Neutrophil (primary cell): Measurements from ENCODE around the gene NMB.
"Not testable (repeated sequence)": the region's sequence is repeated elsewhere in the genome, so short reads cannot be mapped to it uniquely, and the experiment has no call there.

Experiments
- H3K27ac ChIP-seq: fragments of 200-600 bp; sonication (generic); 2 replicates; pipeline ENCODE4 v1.5.1; 2016; ENCODE audit warnings: mild to moderate bottlenecking, moderate library complexity
- H3K27me3 ChIP-seq: fragments of 200-600 bp; sonication (generic); 2 replicates; pipeline ENCODE4 v1.6.0; 2016; ENCODE audit warnings: mild to moderate bottlenecking
- H3K36me3 ChIP-seq: fragments of 200-600 bp; sonication (generic); 2 replicates; pipeline ENCODE4 v1.5.1; 2017
- H3K4me1 ChIP-seq, 2 experiments: fragments of 200-600 bp in 1 of 2; sonication (generic) in 1 of 2; 1 replicate in 1 of 2; 2 replicates in 1 of 2; pipeline versions ENCODE4 v1.5.1 to v1.6.1; 2013 to 2016; ENCODE audit warnings: low read depth in 1 of 2, low read length in 1 of 2, mild to moderate bottlenecking in 1 of 2, moderate library complexity in 1 of 2; ENCODE audit not compliant: control insufficient read depth in 1 of 2, insufficient read depth in 1 of 2
- H3K4me3 ChIP-seq, 2 experiments: fragments of 200-600 bp in 1 of 2; sonication (generic) in 1 of 2; 1 replicate in 1 of 2; 2 replicates in 1 of 2; pipeline ENCODE4 v1.5.1; 2013 to 2016; ENCODE audit warnings: low read depth in 1 of 2, low read length in 1 of 2, mild to moderate bottlenecking in 1 of 2, moderate library complexity in 1 of 2
- H3K9me3 ChIP-seq: fragments of 200-600 bp; sonication (generic); 2 replicates; pipeline ENCODE4 v1.5.1; 2016
- TF ChIP-seq, protein P1 (sequence below): fragments of 200-600 bp; sonication (generic); IDR thresholded peaks from 2 replicates; pipeline ENCODE4 v1.5.1; 2016; ENCODE audit warnings: antibody characterized with exemption

NMB gene

DNA sequence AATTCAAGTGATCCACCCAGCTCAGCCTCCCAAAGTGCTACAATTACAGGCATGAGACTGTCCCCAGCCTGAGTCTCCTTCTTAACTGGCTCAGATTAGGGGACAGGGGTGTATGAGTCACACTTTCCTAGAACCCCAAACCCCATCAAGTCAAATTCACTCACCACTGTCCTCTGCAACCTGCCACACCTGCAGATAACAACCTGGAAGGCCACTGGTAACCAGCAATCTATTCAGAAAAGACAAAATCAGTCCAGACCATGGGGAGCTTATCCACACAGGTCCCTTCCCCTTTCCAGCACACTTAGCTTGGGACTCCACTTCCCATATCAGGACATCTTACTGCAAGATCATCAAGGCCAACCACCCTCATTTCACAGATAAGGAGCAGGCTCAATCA lies 10.3 kb downstream of the NMB start:
- peaks cover 76% of the 10 kb centered on the region for H3K36me3 ChIP-seq
- H3K27me3 ChIP-seq, result no peaks in the 10 kb centered on the region
- no peak overlapping the region for H3K4me3 ChIP-seq
- H3K27ac ChIP-seq, result no peak overlapping the region
- no peaks in the 10 kb centered on the region for H3K4me1 ChIP-seq
- TF ChIP-seq, protein P1, sequence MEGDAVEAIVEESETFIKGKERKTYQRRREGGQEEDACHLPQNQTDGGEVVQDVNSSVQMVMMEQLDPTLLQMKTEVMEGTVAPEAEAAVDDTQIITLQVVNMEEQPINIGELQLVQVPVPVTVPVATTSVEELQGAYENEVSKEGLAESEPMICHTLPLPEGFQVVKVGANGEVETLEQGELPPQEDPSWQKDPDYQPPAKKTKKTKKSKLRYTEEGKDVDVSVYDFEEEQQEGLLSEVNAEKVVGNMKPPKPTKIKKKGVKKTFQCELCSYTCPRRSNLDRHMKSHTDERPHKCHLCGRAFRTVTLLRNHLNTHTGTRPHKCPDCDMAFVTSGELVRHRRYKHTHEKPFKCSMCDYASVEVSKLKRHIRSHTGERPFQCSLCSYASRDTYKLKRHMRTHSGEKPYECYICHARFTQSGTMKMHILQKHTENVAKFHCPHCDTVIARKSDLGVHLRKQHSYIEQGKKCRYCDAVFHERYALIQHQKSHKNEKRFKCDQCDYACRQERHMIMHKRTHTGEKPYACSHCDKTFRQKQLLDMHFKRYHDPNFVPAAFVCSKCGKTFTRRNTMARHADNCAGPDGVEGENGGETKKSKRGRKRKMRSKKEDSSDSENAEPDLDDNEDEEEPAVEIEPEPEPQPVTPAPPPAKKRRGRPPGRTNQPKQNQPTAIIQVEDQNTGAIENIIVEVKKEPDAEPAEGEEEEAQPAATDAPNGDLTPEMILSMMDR, result no peak
- no peaks in the 10 kb centered on the region for H3K9me3 ChIP-seq

DNA sequence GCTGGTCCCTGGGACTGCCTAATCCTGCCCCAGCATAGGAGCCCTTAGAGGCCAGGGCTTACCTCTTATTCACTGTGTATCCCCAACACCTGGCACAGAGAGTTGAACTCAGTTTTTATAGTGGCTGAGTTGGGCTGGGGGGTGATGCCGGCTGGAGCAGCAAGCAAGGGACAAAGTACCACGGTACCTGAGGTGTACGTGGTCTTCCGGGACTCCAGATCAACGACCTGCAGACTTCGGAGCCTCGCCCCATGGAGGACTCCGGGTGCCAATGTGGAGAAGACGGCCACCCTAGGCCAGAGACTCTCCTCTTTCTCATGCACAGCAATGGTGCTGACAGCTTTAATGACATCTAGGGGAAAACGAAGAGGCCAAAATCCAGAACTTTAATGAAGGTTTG lies 12.0 kb downstream of the NMB start:
- Histone ChIP-seq H3K27ac (no peak overlapping the region), H3K4me3 (no peak overlapping the region), H3K9me3 (no peaks in the 10 kb centered on the region), H3K36me3 (peaks cover 90% of the 10 kb centered on the region), H3K4me1 (no peaks in the 10 kb centered on the region), H3K27me3 (no peaks in the 10 kb centered on the region)
- TF ChIP-seq, protein P1, result no peak

DNA sequence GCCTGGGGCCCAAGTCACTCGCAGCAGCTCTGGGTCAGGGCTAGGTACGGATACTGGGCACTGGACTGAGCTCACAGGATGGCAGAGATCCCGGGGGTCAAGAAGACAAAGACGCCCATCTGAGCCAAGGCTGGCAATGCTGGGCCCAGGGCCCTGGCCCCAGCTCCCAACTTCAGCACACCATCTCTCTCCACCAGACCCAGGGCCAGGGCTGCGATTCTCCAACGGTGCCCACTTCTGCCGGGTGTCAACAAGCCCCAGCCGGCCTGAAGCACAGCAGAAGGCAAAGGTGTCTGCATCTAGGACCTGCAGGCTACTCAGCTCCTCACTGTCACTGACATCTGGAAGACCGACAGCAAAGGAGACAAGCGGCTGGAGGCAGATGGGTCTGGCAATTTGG lies 12.5 kb downstream of the NMB start:
- Histone ChIP-seq H3K27me3 (no peaks in the 10 kb centered on the region), H3K27ac (no peak overlapping the region), H3K4me3 (no peak overlapping the region), H3K36me3 (peaks cover 90% of the 10 kb centered on the region), H3K4me1 (no peaks in the 10 kb centered on the region), H3K9me3 (no peaks in the 10 kb centered on the region)
- TF ChIP-seq, protein P1, result no peak

DNA sequence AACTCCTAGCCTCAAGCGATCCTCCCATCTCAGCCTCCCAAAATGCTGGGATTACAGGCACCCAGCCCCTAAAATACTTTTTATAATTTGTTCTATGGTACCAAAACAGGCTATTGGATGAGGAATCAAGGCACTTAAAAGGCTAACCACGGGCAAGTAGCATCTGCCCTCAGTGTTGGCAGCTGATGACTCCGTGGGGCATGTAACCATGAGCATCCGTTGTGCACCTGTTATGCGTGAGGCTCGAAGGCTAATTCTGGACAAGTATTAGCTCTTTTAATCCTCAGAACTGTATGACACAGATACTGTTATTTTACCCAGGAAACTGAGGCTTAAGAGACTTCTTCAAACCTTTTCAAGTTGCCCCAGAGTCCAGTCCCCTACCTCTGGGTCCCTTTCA lies 14.2 kb downstream of the NMB start:
- Histone ChIP-seq H3K36me3 (peaks cover 97% of the 10 kb centered on the region), H3K4me3 (no peak overlapping the region), H3K27me3 (no peaks in the 10 kb centered on the region), H3K27ac (no peak overlapping the region), H3K4me1 (no peaks in the 10 kb centered on the region), H3K9me3 (no peaks in the 10 kb centered on the region)
- TF ChIP-seq, protein P1, result no peak

DNA sequence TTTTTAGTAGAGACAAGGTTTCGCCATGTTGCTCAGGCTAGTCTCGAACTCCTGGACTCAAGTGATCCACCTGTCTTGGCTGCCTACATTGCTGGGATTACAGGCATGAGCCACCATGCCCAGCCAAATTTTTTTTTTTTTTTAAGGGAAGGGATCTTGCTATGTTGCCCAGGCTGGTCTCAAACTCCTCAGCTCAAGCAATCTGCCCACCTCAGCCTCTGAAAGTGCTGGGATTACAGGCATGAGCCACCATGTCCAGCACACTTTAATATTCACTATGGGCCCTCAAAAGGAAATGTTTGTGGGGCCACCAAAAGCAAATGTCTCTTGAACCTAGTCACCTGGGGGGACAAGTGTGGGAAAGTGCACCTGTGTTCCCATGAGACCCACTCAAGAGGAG lies 15.4 kb downstream of the NMB start:
- not testable (repeated sequence) for H3K9me3 ChIP-seq, H3K4me3 ChIP-seq, H3K4me1 ChIP-seq, H3K27me3 ChIP-seq, H3K27ac ChIP-seq
- peaks cover 94% of the 10 kb centered on the region for H3K36me3 ChIP-seq

DNA sequence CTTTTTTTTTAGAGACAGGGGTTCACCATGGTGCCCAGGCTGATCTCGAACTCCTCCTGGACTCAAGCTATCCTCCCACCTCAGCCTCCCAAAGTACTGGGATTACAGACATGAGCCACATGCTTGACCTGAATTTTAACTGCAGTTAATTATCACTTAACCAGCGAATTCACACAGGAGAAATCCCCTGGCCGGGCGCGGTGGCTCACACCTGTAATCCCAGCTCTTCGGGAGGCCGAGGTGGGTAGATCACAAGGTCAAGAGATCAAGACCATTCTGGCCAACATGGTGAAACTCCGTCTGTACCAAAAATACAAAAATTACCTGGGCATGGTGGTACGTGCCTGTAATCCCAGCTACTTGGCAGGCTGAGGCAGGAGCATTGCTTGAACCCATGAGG lies 16.1 kb downstream of the NMB start:
- peaks cover 90% of the 10 kb centered on the region for H3K36me3 ChIP-seq
- not testable (repeated sequence) for H3K27me3 ChIP-seq

DNA sequence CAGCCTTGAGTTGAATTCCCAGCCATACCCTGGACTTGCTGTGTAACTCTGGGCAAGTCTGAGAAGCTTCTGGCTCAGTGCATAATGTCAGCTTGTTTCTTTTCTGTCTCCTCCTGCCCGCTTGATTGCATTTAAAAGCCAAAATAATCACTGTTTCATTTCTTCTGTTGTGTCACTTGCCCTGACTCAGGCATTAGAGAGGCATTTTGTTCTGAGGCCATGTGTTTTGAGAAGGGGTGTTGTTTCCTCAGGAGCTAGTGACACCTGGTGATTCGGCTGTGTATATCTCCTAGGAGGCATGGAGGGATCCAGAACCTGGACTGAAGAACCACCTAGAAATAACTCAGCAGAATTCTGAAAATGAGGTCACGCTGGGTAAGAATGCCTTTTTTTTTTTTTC lies 19.9 kb downstream of the NMB start:
- H3K27ac ChIP-seq, result no peak overlapping the region
- H3K4me1 ChIP-seq, result peaks cover 12 to 16% of the 10 kb centered on the region in 2 experiments
- no peak overlapping the region for H3K4me3 ChIP-seq
- TF ChIP-seq, protein P1, result no peak
- no peaks in the 10 kb centered on the region for H3K27me3 ChIP-seq
- H3K9me3 ChIP-seq, result no peaks in the 10 kb centered on the region
- H3K36me3 ChIP-seq, result peaks cover 52% of the 10 kb centered on the region

More for the DNA sequence above, 16.1 kb downstream of the NMB start:
- not testable (repeated sequence) for H3K4me1 ChIP-seq, H3K4me3 ChIP-seq, H3K9me3 ChIP-seq, H3K27ac ChIP-seq
